Trophoblast cell (in vitro differentiated cells and primary cell): ENCODE data around the gene C5orf63.
A peak's percentile ranks its signal among the peaks of the same experiment; 100 is the strongest.

Source experiments
- DNase-seq, 2 donors: peaks; one replicate each; pipeline ENCODE4 v3.0.0-alpha.2; 2016
- H2AFZ ChIP-seq: 2 replicates; pipeline ENCODE4 v1.6.1; 2013; ENCODE audit warnings: low read length, moderate library complexity, mild to moderate bottlenecking; ENCODE audit not compliant: insufficient read depth, poor library complexity
- H2AK5ac ChIP-seq: 2 replicates; pipeline ENCODE4 v1.6.1; 2013; ENCODE audit warnings: mild to moderate bottlenecking, low read length
- H2BK120ac ChIP-seq: 2 replicates; pipeline ENCODE4 v1.6.1; 2013; ENCODE audit warnings: low read length, mild to moderate bottlenecking, moderate library complexity; ENCODE audit not compliant: insufficient read depth, poor library complexity
- H2BK12ac ChIP-seq: 2 replicates; pipeline ENCODE4 v1.6.1; 2013; ENCODE audit warnings: mild to moderate bottlenecking, low read length, moderate library complexity
- H2BK5ac ChIP-seq: 2 replicates; pipeline ENCODE4 v1.6.1; 2013; ENCODE audit warnings: low read length, low read depth, moderate library complexity, mild to moderate bottlenecking; ENCODE audit not compliant: poor library complexity
- H3K14ac ChIP-seq: 2 replicates; pipeline ENCODE4 v1.6.1; 2013; ENCODE audit warnings: mild to moderate bottlenecking, low read length
- H3K18ac ChIP-seq: 2 replicates; pipeline ENCODE4 v1.6.1; 2013; ENCODE audit warnings: mild to moderate bottlenecking, low read length
- H3K23ac ChIP-seq: 2 replicates; pipeline ENCODE4 v1.6.1; 2013; ENCODE audit warnings: low read length
- H3K27ac ChIP-seq: 2 replicates; pipeline ENCODE4 v1.5.1; 2013; ENCODE audit warnings: low read depth, mild to moderate bottlenecking, inconsistent platforms, low read length, moderate library complexity
- H3K27me3 ChIP-seq: 2 replicates; pipeline ENCODE4 v1.6.1; 2013; ENCODE audit warnings: inconsistent platforms, mild to moderate bottlenecking, low read length, moderate library complexity; ENCODE audit not compliant: insufficient read depth
- H3K36me3 ChIP-seq, 2 experiments: 1 replicate in 1 of 2; 2 replicates in 1 of 2; pipeline ENCODE4 v1.6.1; 2013; ENCODE audit warnings: low read length in 2 of 2, mild to moderate bottlenecking in 2 of 2, moderate library complexity in 1 of 2; ENCODE audit not compliant: insufficient read depth in 2 of 2, control insufficient read depth in 1 of 2
- H3K4ac ChIP-seq: 2 replicates; pipeline ENCODE4 v1.6.1; 2013; ENCODE audit warnings: low read depth, mild to moderate bottlenecking, low read length, moderate library complexity
- H3K4me1 ChIP-seq, 2 experiments: 1 replicate in 1 of 2; 2 replicates in 1 of 2; pipeline ENCODE4 v1.6.1; 2013; ENCODE audit warnings: low read length in 2 of 2, mild to moderate bottlenecking in 2 of 2, moderate library complexity in 1 of 2; ENCODE audit not compliant: insufficient read depth in 2 of 2, control insufficient read depth in 1 of 2
- H3K4me2 ChIP-seq: 2 replicates; pipeline ENCODE4 v1.6.1; 2013; ENCODE audit warnings: inconsistent platforms, mild to moderate bottlenecking, low read length, moderate library complexity
- H3K4me3 ChIP-seq: 2 replicates; pipeline ENCODE4 v1.5.1; 2013; ENCODE audit warnings: mild to moderate bottlenecking, low read depth, low read length, inconsistent platforms
- H3K79me1 ChIP-seq: one replicate; pipeline ENCODE4 v1.6.1; 2013; ENCODE audit warnings: low read length
- H3K79me2 ChIP-seq: 2 replicates; pipeline ENCODE4 v1.6.1; 2013; ENCODE audit warnings: low read length, mild to moderate bottlenecking; ENCODE audit not compliant: control insufficient read depth, insufficient read depth, poor library complexity
- H3K9ac ChIP-seq: 2 replicates; pipeline ENCODE4 v1.6.1; 2013; ENCODE audit warnings: mild to moderate bottlenecking, low read length
- H3K9me3 ChIP-seq: 2 replicates; pipeline ENCODE4 v1.6.1; 2013; ENCODE audit warnings: low read depth, mild to moderate bottlenecking, control low read depth, inconsistent platforms, low read length; ENCODE audit not compliant: insufficient read depth
- H4K12ac ChIP-seq: 2 replicates; pipeline ENCODE4 v1.6.1; 2013; ENCODE audit warnings: low read depth, mild to moderate bottlenecking, low read length, moderate library complexity
- H4K8ac ChIP-seq: 2 replicates; pipeline ENCODE4 v1.6.1; 2013; ENCODE audit warnings: low read depth, mild to moderate bottlenecking, low read length, moderate library complexity
- H4K91ac ChIP-seq: one replicate; pipeline ENCODE4 v1.6.1; 2013; ENCODE audit warnings: low read depth, mild to moderate bottlenecking, low read length, moderate library complexity
- WGBS: extraction: QIAGEN DNeasy Blood & Tissue Kit; methylation state at CpG from one replicate; pipeline ENCODE4 v1.1.7; 2013; ENCODE audit warnings: missing lambda C conversion rate; ENCODE audit not compliant: insufficient read length, insufficient coverage; ENCODE audit errors: extremely low coverage; 5-methylcytosine and 5-hydroxymethylcytosine counted together

Gene C5orf63

GRCh38 chr5:127088251-127088650, 14.9 kb upstream of the C5orf63 start:
- Histone ChIP-seq H2BK120ac (no peak overlapping the region), H3K36me3 (no peaks in the 10 kb centered on the region), H3K4ac (no peak overlapping the region), H3K27me3 (no peaks in the 10 kb centered on the region), H3K79me1 (no peaks in the 10 kb centered on the region), H3K18ac (no peak overlapping the region), H2AK5ac (no peak overlapping the region), H3K4me2 (no peak overlapping the region), H4K12ac (no peak overlapping the region), H3K14ac (no peak overlapping the region), H4K8ac (no peak overlapping the region), H3K9ac (no peak overlapping the region), H2AFZ (no peak overlapping the region), H3K79me2 (no peaks in the 10 kb centered on the region), H3K23ac (no peak overlapping the region), H2BK12ac (no peak overlapping the region), H3K27ac (no peak overlapping the region), H3K4me3 (no peak overlapping the region), H4K91ac (no peak overlapping the region), H2BK5ac (no peak overlapping the region), H3K4me1 (peaks cover 0 to 3% of the 10 kb centered on the region in 2 experiments), H3K9me3 (peaks cover 1% of the 10 kb centered on the region)
- WGBS, result no CpG with 5 or more reads among the region's 1 CpG
- peak; percentile 88 to 95 for DNase-seq

GRCh38 chr5:127086589-127086988, 13.3 kb upstream of the C5orf63 start:
- Histone ChIP-seq H3K14ac (no peak overlapping the region), H3K4me2 (no peak overlapping the region), H3K23ac (no peak overlapping the region), H2BK5ac (no peak overlapping the region), H3K4ac (no peak overlapping the region), H3K79me1 (no peaks in the 10 kb centered on the region), H3K4me3 (no peak overlapping the region), H4K8ac (no peak overlapping the region), H3K36me3 (no peaks in the 10 kb centered on the region), H2AFZ (no peak overlapping the region), H4K12ac (no peak overlapping the region), H3K9ac (no peak overlapping the region), H3K79me2 (no peaks in the 10 kb centered on the region), H2BK120ac (no peak overlapping the region), H3K27me3 (no peaks in the 10 kb centered on the region), H4K91ac (no peak overlapping the region), H3K27ac (no peak overlapping the region), H2AK5ac (no peak overlapping the region), H3K18ac (no peak overlapping the region), H2BK12ac (no peak overlapping the region), H3K4me1 (no peaks in the 10 kb centered on the region), H3K9me3 (peaks cover 1% of the 10 kb centered on the region)
- WGBS, result no CpG with 5 or more reads among the region's 2 CpGs
- no peak for DNase-seq

- H3K79me2 ChIP-seq, result no peaks in the 10 kb centered on the region
- no peaks in the 10 kb centered on the region for H3K79me1 ChIP-seq
- H3K4me1 ChIP-seq, result no peaks in the 10 kb centered on the region
- no peaks in the 10 kb centered on the region for H3K27me3 ChIP-seq
- H2BK120ac ChIP-seq, result no peak overlapping the region
- no peaks in the 10 kb centered on the region for H3K9me3 ChIP-seq
- H3K9ac ChIP-seq, result no peak overlapping the region
- H3K4ac ChIP-seq, result no peak overlapping the region
- no peak for DNase-seq
- H3K14ac ChIP-seq, result no peak overlapping the region
- no peak overlapping the region for H3K4me3 ChIP-seq
- H4K91ac ChIP-seq, result no peak overlapping the region
- no peak overlapping the region for H2BK5ac ChIP-seq
- H3K23ac ChIP-seq, result no peak overlapping the region
- H2BK12ac ChIP-seq, result no peak overlapping the region
- no peak overlapping the region for H3K4me2 ChIP-seq
- H2AK5ac ChIP-seq, result no peak overlapping the region
- H4K8ac ChIP-seq, result no peak overlapping the region
- H3K36me3 ChIP-seq, result no peaks in the 10 kb centered on the region
- no peak overlapping the region for H4K12ac ChIP-seq
- no CpG with 5 or more reads among the region's 5 CpGs for WGBS
- no peak overlapping the region for H2AFZ ChIP-seq
- H3K18ac ChIP-seq, result no peak overlapping the region
- H3K27ac ChIP-seq, result no peak overlapping the region
Measured at GRCh38 chr5:127085796-127086195, 12.5 kb upstream of the C5orf63 start.

- Histone ChIP-seq H2BK12ac (no peak overlapping the region), H2AK5ac (no peak overlapping the region), H2BK5ac (no peak overlapping the region), H3K27ac (no peak overlapping the region), H3K9ac (no peak overlapping the region), H3K14ac (no peak overlapping the region), H4K91ac (no peak overlapping the region), H3K27me3 (no peaks in the 10 kb centered on the region), H3K4me2 (no peak overlapping the region), H3K18ac (no peak overlapping the region), H3K4me3 (no peak overlapping the region), H2AFZ (no peak overlapping the region), H3K79me1 (no peaks in the 10 kb centered on the region), H4K8ac (no peak overlapping the region), H3K79me2 (no peaks in the 10 kb centered on the region), H3K36me3 (no peaks in the 10 kb centered on the region), H4K12ac (no peak overlapping the region), H3K4ac (no peak overlapping the region), H2BK120ac (no peak overlapping the region), H3K4me1 (peaks cover 0 to under 1% of the 10 kb centered on the region in 2 experiments), H3K9me3 (no peaks in the 10 kb centered on the region), H3K23ac (no peak overlapping the region)
- DNase-seq, result no peak
- WGBS, result no CpG with 5 or more reads among the region's 2 CpGs
Measured at GRCh38 chr5:127085371-127085770, 12.1 kb upstream of the C5orf63 start.
